RPMI8226 (cell line): Measurements from ENCODE around the gene PDGFB.
A peak's percentile ranks its signal among the peaks of the same experiment; 100 is the strongest.

Experiments
- DNase-seq: peaks from one replicate; pipeline ENCODE4 v3.0.0-alpha.2; 2015

PDGFB gene

GRCh38 chr22:39244496-39245129 lies at the start of gene PDGFB:
Gene PDGFB, minus strand, starts transcription at chr22:39244982. Its CDS starts 1,019 bp downstream, at chr22:39243963.
- DNase-seq, result peak; percentile 86

- DNase-seq, result no peak
Measured at GRCh38 chr22:39293766-39294368, 49.1 kb upstream of the PDGFB start.

GRCh38 chr22:39292561-39293074 lies 47.8 kb upstream of the PDGFB start:
- DNase-seq, result peak; percentile 25

- DNase-seq, result no peak
Measured at GRCh38 chr22:39292031-39292462, 47.3 kb upstream of the PDGFB start.

GRCh38 chr22:39291523-39291922 lies 46.7 kb upstream of the PDGFB start:
- no peak for DNase-seq

- peak; percentile 74 for DNase-seq
Measured at GRCh38 chr22:39290724-39291161, 46.0 kb upstream of the PDGFB start.

GRCh38 chr22:39289975-39290720 lies 45.4 kb upstream of the PDGFB start:
- no peak for DNase-seq

GRCh38 chr22:39289533-39289932 lies 44.8 kb upstream of the PDGFB start:
- DNase-seq, result no peak

- DNase-seq, result no peak
Measured at GRCh38 chr22:39288135-39288898, 43.5 kb upstream of the PDGFB start.

- peak; percentile 54 for DNase-seq
Measured at GRCh38 chr22:39287076-39287725, 42.4 kb upstream of the PDGFB start.

GRCh38 chr22:39284983-39285382 lies 40.2 kb upstream of the PDGFB start:
- no peak for DNase-seq

- no peak for DNase-seq
Measured at GRCh38 chr22:39284142-39284980, 39.6 kb upstream of the PDGFB start.

GRCh38 chr22:39283322-39284141 lies 38.8 kb upstream of the PDGFB start:
- no peak for DNase-seq

- no peak for DNase-seq
Measured at GRCh38 chr22:39282645-39283321, 38.0 kb upstream of the PDGFB start.

GRCh38 chr22:39281126-39281525 lies 36.3 kb upstream of the PDGFB start:
- DNase-seq, result no peak

GRCh38 chr22:39280250-39280649 lies 35.5 kb upstream of the PDGFB start:
- DNase-seq, result no peak

- DNase-seq, result no peak
Measured at GRCh38 chr22:39279170-39279850, 34.5 kb upstream of the PDGFB start.

GRCh38 chr22:39278040-39278439 lies 33.3 kb upstream of the PDGFB start:
- no peak for DNase-seq

GRCh38 chr22:39277142-39277607 lies 32.4 kb upstream of the PDGFB start:
- no peak for DNase-seq
